Measurements from ENCODE around the gene MAPKBP1.

MAPKBP1 gene

DNA sequence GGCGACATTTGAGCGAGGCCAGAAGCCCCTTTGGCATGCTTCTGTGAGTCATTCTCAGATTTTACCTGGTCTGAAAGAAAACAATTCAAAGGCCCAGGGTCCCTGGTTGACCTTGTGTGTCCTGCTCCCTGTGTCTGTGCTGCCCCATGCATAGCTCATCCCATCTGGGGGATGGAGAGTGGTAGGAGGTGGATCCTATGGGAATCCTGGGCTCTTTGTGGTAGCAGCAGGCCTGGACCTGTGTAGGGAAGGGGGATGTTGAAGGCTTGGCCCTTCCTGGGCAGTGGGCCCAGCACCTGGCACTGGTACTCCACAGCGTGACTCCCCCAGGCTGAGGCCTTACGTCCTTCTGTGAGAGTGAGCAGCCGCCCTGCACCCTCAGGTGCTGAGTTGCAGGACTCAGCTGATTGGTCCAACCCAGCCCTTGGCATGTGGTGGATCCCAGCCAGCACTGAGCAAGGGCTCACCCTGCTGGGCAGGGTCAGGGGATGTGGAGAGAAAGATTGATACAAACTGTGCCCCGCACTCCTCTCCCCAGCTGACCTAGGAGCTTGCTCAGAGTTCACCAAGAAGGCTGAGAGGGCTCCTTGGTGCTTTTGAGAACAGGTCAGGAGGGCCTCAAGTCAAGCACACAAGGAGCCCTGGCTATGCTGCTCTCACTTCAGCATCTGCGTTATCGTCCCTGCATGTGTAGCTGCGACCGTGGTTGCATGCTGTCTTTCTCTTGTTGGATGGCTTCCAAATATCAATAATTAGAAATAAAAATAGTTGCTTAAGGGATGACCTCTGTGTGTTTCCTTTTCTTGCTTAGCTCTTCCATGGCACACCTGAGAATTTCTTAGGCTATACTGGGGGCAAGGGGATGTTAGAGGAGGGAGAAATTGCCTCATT, 32.3 kb downstream of the MAPKBP1 start:
- DNase-seq (ENCODE audit: low read depth, low spot score): no peak

DNA sequence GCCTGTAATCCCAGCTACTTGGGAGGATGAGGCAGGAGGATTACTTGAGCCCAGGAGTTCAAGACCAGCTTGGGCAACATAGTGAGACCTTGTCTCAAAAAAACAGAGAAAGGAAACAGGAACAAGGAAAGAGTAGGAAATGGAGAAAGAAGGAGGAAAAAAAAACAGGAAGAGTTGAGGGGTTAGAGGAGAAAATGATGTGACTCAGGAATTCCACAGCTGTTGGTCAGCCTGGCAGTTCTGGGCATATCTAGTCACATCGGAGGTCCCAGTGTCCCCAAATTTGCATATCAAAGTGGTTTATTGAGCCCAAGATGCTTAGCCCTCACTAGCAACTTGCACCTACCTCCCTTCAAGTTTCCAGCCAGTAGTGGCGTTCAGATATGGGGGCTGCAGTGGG, 34.8 kb downstream of the MAPKBP1 start:
- DNase-seq (ENCODE audit: low read depth, low spot score): no peak

DNA sequence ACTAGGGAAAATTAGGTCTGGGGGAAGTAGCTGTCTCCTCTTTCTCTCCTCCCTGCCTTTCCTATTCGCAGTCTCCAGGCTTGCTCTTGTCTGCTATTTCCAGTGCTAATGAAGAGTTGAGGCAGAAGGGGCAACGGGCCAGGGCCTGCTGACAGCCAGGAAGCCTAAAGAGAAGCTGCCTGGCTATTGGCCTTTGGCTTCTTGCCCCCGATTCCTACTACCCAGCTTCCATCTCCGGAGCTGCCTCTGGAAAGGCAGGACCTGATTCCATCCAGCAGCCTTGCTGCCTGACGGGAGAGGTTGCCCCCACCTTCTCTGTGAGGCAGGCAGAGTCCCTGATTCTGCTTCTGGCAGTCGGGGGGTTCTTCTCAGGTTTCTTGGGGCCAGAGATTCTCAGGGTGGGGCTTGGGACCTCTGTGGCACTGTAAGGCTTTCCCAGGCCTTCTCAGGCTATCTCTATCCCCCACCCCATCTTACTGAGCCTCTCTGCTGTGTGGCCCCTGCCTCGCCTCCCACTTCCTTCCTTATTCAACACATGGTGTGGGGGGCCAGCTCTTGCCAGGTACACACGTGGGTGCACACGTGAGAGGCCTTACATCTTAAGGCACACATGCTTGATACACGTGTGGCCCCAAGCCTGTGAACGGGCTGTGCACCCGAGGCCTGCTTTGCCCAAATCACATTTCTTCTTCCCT, 35.4 kb downstream of the MAPKBP1 start:
- DNase-seq (ENCODE audit: low read depth, low spot score): no peak

DNA sequence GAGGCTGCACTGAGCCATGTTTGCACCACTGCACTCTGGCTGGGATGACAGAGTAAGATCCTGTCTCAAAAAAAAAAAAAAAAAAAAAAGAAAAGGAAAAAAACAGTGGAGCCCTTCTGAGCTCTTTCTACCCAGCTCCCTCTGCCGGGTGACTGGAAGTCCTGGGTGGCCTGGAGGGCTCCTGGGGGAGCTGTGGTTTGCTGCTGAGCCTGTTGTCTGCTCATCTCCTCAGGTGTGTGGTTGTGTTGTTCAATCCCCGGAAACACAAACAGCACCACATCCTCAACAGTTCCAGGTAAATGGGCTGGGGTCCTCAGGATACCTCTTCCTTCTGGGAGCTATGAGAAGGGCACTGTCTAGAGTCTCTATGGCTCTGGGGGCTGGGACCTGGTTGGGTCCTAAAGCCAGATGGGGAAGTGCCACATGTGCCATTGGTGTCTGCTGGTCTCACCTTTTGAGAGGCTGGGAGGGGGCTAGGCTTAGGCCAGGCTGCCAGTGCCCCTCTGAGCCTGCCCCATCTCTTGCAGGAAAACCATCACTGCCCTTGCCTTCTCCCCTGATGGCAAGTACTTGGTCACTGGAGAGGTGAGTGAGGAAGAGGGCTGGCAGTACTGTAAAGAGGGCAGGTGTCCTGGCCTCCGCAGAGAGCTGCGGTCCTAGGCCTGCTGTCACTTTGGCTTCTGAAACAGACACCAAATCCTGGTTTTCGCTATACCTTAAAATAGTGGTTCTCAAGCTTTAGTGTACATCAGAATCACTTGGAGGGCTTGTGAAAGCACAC, 36.6 kb downstream of the MAPKBP1 start:
- DNase-seq (ENCODE audit: low read depth, low spot score): no peak

DNA sequence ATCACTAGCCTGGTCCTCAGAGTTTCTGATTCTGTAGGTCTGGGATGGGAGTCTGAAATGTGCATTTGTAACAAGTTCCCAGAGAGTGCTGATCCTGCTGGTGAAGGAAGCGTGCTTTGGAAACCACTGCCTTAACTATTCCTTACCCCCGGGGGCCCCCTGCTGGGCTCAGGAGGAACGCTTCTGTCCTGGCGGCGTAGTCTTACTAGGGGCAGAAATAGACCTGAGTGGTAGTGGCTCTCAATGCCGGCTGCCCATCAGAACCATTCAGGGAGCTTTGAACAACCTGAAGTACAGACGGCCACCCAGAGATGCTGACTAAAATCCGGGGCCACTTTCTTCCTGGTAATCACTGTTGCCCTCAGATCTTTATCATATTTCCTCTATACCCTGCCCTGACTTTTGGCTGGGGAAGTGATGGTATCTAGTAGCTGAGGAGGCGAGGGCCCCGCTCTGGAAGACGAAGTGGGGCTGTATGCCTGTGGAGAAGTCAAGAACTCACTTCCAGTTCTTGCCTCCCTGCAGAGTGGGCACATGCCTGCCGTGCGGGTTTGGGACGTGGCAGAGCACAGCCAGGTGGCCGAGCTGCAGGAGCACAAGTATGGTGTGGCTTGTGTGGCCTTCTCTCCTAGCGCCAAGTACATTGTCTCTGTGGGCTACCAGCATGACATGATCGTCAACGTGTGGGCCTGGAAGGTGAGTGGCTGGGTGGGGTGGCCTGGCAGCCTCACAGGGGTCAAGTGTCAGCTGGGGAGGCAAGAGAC, 37.3 kb downstream of the MAPKBP1 start:
- DNase-seq (ENCODE audit: low read depth, low spot score): peak; percentile 48

DNA sequence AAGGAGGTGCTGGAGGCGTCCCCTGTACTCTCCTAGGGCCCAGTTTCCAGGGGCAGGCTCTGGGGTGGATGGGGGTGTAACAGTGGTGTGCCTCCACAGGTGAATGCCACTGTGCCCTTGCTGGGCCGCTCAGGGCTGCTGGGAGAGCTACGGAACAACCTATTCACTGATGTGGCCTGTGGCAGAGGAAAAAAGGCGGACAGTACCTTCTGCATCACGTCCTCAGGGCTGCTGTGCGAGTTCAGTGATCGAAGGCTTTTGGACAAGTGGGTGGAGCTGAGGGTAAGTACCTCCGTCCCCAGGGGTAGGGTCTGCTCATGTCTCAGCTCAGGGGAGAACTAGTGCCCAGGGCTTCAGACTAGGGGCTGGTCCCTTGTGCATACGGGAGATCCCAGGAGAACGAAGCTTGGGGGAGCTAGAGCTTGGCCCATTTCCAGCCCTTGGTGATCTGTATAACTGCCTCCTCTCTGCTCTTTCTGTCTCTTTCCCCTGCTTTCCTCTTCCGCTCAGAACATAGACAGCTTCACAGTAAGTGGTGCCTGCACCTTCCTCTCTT, 38.6 kb downstream of the MAPKBP1 start:
- DNase-seq (ENCODE audit: low read depth, low spot score): no peak

DNA sequence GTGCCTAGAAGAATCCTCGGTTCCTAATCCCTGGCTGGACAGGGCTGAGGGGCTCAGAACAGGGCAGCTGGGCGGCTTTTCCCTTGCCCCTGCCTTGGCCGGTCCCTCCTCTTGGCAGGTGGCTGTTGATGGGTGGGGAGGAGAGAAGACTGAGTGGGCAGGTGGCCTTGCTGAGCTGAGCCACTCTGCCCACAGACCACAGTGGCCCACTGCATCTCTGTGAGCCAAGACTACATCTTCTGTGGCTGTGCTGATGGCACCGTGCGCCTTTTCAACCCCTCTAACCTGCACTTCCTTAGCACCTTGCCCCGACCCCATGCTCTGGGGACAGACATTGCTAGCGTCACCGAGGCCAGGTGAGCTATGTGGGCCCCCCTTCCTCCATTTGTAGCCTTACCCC, 39.1 kb downstream of the MAPKBP1 start:
- DNase-seq (ENCODE audit: low read depth, low spot score): no peak

DNA sequence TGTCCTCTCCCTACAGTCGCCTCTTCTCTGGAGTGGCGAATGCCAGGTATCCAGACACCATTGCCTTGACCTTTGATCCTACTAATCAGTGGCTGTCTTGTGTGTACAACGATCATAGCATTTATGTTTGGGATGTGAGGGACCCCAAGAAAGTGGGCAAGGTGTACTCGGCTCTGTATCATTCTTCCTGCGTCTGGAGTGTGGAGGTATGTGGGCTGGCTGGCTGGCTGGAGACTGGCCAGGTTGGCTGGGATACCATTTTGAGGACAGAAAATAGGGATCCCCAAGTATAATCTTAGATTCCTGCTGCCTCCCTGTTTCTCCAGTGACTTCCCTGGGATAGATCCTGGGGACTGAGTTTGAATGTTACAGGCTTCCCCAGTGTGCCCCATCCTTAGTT, 40.2 kb downstream of the MAPKBP1 start:
- DNase-seq (ENCODE audit: low read depth, low spot score): no peak

DNA sequence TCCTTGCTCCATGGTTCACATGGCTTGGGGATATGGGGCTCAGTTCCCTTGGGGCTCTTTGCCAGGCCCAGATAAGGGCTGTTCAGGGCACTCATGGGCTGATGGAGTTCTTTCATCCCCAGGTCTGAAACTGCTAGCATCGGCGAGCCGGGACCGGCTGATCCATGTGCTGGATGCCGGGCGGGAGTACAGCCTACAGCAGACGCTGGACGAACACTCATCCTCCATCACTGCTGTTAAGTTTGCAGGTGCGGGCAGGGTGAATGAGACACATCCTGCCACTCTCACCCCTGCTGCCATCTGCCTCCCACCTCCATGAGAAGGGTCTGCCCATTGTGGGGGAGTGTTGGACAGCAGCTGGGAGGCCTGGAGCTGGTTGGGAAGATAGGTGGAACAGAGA, 42.5 kb downstream of the MAPKBP1 start:
- no peak for DNase-seq (ENCODE audit: low read depth, low spot score)

DNA sequence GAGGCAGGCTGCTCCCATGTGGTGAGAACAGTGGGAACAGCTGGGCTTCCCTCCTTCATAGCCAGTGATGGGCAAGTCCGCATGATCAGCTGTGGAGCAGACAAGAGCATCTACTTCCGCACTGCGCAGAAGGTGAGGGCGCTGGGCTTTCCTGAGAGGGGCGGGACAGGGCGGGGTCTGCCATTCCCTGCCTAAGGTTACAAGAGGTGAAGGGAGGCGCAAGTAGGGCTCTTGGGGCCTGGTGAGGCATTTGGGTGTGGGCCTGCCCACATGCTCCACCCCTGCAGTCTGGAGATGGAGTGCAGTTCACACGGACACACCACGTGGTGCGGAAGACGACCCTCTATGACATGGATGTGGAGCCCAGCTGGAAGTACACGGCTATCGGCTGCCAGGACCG, 43.0 kb downstream of the MAPKBP1 start:
- DNase-seq (ENCODE audit: low read depth, low spot score): no peak

DNA sequence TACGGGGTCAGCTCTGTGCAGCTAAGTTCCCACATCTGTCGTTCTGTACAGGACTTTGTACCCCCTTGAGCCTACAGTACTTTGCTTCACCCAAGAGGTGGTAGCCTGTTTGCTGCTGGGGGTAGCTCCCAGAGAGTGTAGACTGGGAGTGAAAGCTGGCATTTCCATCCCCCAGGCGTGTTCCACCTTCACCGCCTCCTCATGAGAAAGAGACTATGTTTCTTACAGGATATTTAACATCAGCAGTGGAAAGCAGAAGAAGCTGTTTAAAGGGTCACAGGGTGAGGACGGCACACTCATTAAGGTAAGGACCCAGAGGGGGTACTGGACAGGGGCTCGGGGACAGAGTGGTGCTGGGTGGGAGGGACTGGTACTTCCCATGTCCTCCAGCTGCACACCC, 43.5 kb downstream of the MAPKBP1 start:
- no peak for DNase-seq (ENCODE audit: low read depth, low spot score)

DNA sequence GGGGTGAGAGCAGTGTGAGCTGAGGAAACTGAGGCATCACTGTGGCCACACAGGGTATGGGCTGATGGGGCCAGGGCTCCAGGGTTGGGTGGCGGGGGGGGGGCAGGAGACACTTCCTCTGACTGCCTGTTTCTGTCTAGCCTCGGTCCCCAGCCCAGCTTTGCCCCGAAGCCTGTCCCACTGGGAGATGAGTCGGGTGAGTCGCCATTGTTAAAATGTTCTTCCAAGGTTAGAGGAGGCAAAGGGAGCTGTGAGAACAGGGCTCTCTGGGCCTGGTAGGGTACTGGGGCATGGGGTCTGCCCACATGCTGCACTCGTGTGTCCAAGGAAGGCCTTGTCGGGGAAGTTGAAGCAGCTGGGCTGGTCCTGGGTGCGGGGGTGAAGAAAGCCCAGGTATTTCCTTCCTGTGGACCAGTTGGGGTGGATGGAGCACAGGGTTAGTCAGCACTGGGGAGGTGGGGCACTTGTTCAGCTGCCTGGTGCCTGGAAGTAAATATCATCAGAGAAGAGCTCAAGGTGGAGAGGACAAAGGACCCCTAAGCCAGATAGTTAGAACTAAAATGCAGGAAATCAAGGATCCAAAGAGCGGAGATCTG, 45.3 kb downstream of the MAPKBP1 start:
- no peak for DNase-seq (ENCODE audit: low read depth, low spot score)

DNA sequence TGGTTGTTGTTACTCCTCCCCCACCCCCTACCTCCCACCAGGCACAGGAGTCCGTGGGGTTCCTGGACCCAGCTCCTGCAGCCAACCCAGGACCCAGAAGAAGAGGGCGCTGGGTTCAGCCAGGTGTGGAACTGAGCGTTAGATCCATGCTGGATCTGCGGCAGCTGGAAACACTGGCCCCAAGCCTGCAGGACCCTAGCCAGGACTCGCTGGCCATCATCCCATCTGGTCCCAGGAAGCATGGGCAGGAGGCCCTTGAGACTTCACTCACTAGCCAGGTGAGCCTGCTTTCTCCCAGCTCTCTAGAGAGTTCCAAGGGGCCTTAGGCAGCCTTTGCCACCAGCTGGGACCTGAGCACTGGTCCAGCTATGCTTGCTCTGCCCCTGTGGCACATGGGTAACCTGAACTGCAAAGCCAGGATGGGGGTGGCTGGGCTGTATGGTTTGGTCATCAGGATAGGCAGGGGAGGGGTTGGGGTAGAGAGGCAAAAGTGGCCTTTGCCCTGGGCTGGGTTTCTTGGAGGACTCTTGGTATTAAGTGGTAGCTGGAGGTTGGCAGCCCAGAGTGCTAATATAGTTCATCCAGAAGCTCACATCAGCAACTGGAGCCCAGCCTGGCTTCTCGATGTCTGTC, 46.6 kb downstream of the MAPKBP1 start:
- no peak for DNase-seq (ENCODE audit: low read depth, low spot score)

DNA sequence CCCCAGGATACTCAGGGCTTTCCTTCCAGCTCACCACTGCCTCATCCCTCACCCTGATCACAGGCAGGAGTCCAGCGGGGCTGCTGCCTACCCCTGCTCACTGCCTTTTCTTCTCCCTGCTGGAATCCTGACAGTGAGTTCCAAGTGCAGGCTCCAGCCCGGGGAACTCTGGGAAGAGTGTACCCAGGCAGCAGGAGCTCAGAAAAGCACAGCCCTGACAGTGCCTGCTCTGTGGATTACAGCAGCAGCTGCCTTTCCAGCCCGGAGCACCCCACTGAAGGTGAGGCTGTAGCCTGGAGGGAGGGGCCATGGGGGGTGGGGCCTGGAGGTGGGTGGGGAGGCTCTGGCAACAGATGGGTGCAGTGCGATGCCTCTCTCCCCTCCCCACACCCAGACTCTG, 47.5 kb downstream of the MAPKBP1 start:
- DNase-seq (ENCODE audit: low read depth, low spot score): no peak

DNA sequence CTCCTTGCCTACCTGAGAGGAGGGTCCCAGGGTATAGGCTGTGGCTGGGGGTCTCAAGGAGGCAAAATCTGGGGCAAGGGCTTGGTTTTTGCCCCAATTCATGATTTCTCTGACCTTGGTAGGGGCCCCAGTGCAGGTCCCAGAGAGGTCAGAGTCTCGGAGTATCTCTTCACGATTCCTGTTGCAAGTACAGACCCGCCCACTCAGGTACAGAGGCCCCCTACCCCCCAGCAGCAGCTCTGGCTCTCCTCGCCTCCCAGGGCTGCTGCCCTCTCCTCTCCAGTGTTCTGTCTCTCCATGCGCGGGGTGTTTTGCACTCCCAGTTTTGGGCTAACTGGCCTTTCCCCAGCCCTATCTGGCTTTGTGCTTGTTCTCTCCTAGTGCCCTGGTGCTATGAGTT, 48.2 kb downstream of the MAPKBP1 start:
- DNase-seq (ENCODE audit: low read depth, low spot score): no peak

DNA sequence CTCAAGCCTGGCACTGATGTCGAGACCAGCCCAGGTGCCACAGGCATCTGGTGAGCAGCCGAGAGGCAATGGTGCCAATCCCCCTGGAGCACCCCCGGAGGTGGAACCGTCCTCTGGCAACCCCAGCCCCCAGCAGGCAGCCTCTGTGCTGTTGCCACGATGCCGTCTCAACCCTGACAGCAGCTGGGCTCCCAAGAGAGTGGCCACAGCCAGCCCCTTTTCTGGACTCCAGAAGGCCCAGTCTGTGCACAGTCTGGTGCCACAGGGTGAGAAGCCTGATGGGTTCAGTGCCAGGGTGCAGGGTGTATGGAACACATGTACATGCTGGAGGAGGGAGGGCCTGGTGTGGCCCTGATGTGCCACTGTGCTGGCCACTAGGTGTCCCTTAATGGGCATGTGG, 48.7 kb downstream of the MAPKBP1 start:
- DNase-seq (ENCODE audit: low read depth, low spot score): no peak

DNA sequence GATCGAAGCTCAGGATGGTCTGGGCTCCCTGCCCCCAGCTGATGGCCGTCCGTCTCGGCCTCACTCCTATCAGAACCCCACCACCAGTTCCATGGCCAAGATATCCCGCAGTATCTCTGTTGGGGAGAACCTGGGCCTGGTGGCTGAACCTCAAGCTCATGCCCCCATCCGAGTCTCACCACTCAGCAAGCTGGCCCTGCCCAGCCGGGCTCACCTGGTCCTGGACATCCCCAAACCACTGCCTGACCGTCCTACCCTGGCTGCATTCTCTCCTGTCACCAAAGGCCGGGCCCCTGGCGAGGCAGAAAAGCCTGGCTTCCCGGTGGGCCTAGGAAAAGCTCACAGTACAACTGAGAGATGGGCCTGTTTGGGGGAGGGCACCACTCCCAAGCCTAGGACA, 49.2 kb downstream of the MAPKBP1 start:
- no peak for DNase-seq (ENCODE audit: low read depth, low spot score)

DNA sequence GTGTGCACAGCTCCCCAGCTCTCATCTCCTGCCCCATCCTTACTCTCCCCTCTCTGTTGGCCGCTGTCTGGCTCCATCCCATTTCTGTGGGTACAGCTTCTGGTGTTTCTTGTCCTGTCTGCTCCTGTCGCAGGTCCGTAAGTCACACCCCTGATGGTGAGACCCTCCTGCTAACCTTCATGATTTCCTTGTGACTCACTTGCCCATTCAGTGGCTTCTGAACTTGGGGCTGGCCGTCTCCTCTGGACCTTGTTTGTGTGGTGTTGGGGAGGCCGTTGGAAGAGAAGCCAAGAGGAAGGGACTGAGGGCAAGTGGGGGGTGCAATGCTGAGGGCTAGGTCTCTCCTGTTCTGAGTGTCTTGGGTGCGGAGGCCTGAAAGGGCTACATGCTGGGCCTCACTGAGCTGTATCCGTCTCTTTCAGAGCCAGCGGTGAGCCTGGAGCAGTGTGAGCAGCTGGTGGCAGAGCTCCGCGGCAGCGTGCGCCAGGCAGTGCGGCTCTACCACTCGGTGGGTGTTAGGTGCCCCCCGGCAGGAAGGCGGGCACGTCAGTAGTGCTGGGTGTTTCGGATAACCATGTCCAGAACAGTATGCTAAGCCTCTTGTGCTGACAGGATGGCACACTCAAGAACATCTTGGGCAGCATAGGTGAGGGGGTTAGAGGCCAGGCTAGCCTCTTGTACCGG, 49.9 kb downstream of the MAPKBP1 start:
- DNase-seq (ENCODE audit: low read depth, low spot score): no peak

DNA sequence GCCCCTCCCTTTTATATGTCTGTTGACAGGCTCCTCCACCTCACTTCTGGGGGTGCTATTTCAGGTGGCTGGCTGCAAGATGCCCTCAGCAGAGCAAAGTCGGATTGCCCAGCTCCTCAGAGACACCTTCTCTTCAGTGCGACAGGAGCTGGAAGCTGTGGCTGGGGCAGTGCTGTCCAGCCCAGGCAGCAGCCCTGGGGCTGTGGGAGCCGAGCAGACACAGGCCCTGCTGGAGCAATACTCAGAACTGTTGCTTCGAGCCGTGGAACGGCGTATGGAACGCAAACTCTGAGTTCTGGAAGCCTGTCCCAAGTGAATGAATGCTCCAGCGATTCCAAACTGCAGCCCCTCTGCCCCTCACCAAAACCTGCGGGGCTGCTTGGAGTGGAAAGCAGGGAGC, 50.9 kb downstream of the MAPKBP1 start:
- DNase-seq (ENCODE audit: low read depth, low spot score): no peak
